A549 (cell line): ENCODE data around the gene SLC35D1.
"Not testable (repeated sequence)": the region's sequence is repeated elsewhere in the genome, so short reads cannot be mapped to it uniquely, and the experiment has no call there.

Source experiments
- CHD4 ChIP-seq: fragments of 200-600 bp; sonication (generic); IDR thresholded peaks from 2 replicates; pipeline ENCODE4 v1.6.1; 2016; ENCODE audit warnings: antibody characterized with exemption, mild to moderate bottlenecking, borderline replicate concordance
- EP300 ChIP-seq, 2 experiments: fragments of >200 bp; sonication (Bioruptor Twin); formaldehyde crosslinking; IDR thresholded peaks; 2 replicates in 1 of 2; 3 replicates in 1 of 2; pipeline ENCODE4 v1.6.1; 2016 to 2017
- JUNB ChIP-seq: fragments of >200 bp; sonication (Bioruptor Twin); formaldehyde crosslinking; IDR thresholded peaks from 2 replicates; pipeline ENCODE4 v1.6.1; 2016
- POLR2A ChIP-seq: IDR thresholded peaks from 2 replicates; pipeline ENCODE4 v1.6.1; 2012; ENCODE audit warnings: mild to moderate bottlenecking, low read length
- RFX5 ChIP-seq: fragments of 450-650 bp; IDR thresholded peaks from 2 replicates; pipeline ENCODE4 v1.7.1; 2014; ENCODE audit warnings: antibody characterized with exemption, mild to moderate bottlenecking, moderate library complexity
- RNF2 ChIP-seq: fragments of 200-600 bp; sonication (generic); IDR thresholded peaks from 2 replicates; pipeline ENCODE4 v1.6.1; 2016; ENCODE audit warnings: low read depth, mild to moderate bottlenecking, antibody characterized with exemption, moderate library complexity, borderline replicate concordance
- SREBF2 ChIP-seq: fragments of 450-650 bp; IDR thresholded peaks from 2 replicates; pipeline ENCODE4 v1.6.1; 2014; ENCODE audit warnings: mild to moderate bottlenecking, moderate library complexity
- ZSCAN20 ChIP-seq: fragments of 250-450 bp; sonication (Bioruptor Pico); IDR thresholded peaks from 2 replicates; pipeline ENCODE4 v1.8.0; 2022; ENCODE audit warnings: mild to moderate bottlenecking, moderate library complexity
- TF ChIP-seq, protein P1 (sequence below): fragments of 200-600 bp; sonication (generic); IDR thresholded peaks from 2 replicates; pipeline ENCODE4 v1.6.1; 2016; ENCODE audit warnings: antibody characterized with exemption, mild to moderate bottlenecking, moderate library complexity
- TF ChIP-seq, protein P2 (sequence below): fragments of >200 bp; sonication (Bioruptor Twin); formaldehyde crosslinking; IDR thresholded peaks from 3 replicates; pipeline ENCODE4 v1.5.1; 2016
- TF ChIP-seq, protein P3 (sequence below): fragments of >200 bp; sonication (Bioruptor Twin); formaldehyde crosslinking; IDR thresholded peaks from 3 replicates; pipeline ENCODE4 v1.6.1; 2016

DNA sequence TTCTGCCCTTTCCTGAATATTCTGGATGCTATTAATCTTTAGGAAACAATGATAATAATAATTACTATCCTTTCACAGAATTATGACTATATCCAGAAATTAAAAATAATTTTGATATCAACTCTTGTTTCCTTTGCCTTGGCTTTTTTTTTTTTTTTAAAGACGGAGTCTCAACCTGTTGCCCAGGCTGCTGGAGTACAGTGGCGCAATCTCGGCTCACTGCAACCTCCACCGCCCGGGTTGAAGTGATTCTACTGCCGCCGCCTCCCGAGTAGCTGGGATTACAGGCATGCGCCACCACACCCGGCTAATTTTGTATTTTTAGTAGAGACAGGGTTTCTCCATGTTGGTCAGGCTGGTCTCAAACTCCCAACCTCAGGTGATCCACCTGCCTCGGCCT is 74.3 kb downstream of the SLC35D1 start:
- not testable (repeated sequence) for TF ChIP-seq EP300 (IDR thresholded peaks at IDR 0.05); CHD4; RNF2; POLR2A; ZSCAN20; SREBF2; RFX5; JUNB
- TF ChIP-seq, protein P1, sequence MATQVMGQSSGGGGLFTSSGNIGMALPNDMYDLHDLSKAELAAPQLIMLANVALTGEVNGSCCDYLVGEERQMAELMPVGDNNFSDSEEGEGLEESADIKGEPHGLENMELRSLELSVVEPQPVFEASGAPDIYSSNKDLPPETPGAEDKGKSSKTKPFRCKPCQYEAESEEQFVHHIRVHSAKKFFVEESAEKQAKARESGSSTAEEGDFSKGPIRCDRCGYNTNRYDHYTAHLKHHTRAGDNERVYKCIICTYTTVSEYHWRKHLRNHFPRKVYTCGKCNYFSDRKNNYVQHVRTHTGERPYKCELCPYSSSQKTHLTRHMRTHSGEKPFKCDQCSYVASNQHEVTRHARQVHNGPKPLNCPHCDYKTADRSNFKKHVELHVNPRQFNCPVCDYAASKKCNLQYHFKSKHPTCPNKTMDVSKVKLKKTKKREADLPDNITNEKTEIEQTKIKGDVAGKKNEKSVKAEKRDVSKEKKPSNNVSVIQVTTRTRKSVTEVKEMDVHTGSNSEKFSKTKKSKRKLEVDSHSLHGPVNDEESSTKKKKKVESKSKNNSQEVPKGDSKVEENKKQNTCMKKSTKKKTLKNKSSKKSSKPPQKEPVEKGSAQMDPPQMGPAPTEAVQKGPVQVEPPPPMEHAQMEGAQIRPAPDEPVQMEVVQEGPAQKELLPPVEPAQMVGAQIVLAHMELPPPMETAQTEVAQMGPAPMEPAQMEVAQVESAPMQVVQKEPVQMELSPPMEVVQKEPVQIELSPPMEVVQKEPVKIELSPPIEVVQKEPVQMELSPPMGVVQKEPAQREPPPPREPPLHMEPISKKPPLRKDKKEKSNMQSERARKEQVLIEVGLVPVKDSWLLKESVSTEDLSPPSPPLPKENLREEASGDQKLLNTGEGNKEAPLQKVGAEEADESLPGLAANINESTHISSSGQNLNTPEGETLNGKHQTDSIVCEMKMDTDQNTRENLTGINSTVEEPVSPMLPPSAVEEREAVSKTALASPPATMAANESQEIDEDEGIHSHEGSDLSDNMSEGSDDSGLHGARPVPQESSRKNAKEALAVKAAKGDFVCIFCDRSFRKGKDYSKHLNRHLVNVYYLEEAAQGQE: not testable (repeated sequence)
- TF ChIP-seq, protein P2, sequence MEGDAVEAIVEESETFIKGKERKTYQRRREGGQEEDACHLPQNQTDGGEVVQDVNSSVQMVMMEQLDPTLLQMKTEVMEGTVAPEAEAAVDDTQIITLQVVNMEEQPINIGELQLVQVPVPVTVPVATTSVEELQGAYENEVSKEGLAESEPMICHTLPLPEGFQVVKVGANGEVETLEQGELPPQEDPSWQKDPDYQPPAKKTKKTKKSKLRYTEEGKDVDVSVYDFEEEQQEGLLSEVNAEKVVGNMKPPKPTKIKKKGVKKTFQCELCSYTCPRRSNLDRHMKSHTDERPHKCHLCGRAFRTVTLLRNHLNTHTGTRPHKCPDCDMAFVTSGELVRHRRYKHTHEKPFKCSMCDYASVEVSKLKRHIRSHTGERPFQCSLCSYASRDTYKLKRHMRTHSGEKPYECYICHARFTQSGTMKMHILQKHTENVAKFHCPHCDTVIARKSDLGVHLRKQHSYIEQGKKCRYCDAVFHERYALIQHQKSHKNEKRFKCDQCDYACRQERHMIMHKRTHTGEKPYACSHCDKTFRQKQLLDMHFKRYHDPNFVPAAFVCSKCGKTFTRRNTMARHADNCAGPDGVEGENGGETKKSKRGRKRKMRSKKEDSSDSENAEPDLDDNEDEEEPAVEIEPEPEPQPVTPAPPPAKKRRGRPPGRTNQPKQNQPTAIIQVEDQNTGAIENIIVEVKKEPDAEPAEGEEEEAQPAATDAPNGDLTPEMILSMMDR: not testable (repeated sequence)
- TF ChIP-seq, protein P3, sequence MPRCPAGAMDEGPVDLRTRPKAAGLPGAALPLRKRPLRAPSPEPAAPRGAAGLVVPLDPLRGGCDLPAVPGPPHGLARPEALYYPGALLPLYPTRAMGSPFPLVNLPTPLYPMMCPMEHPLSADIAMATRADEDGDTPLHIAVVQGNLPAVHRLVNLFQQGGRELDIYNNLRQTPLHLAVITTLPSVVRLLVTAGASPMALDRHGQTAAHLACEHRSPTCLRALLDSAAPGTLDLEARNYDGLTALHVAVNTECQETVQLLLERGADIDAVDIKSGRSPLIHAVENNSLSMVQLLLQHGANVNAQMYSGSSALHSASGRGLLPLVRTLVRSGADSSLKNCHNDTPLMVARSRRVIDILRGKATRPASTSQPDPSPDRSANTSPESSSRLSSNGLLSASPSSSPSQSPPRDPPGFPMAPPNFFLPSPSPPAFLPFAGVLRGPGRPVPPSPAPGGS: not testable (repeated sequence)
